C4-2B (cell line): Measurements from ENCODE around the gene MYO7B.

Experiments used
- CTCF ChIP-seq: fragments of 450-650 bp; conservative IDR thresholded peaks from 2 replicates; pipeline ENCODE4 v1.5.1; 2017; ENCODE audit warnings: mild to moderate bottlenecking
- ZFX ChIP-seq: fragments of 450-650 bp; IDR thresholded peaks from 2 replicates; pipeline ENCODE4 v1.6.1; 2017

GRCh38 chr2:127654084-127654837 lies 118.8 kb downstream of the MYO7B start:
- TF ChIP-seq CTCF, result no peak
- TF ChIP-seq ZFX, result no peak
